ENCODE data around the gene ATP8A1. TPM values are rescaled to one million over a fixed set of nuclear protein-coding genes. Genes with fewer than 3 reads are reported as not detected.

Gene ATP8A1
- total RNA-seq, 4 donors from 2014 or later: 23.8 to 74.2 (median 31.1) TPM

DNA sequence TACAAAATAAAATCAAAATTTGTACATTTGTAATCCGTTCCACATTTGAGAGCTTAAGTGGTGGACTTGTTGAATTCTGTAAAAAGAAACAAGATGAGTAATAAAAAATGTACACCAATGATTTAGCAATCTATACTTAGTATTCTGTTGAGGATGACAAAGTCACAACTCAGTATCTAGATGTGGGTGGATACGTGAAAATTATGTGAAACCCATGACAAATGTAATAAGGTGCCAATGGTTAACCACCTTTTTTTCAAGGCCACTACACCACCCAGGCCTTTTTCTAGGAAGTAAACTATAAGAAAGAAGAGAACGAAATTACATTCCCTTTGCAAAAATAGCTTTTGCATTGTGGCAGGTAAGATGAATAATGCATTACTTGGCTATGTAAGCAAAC is 77.0 kb downstream of the ATP8A1 start:
- H3K36me3 ChIP-seq: peaks cover 0 to 21% of the 10 kb centered on the region in 2 donors
- no peak overlapping the region for H3K27ac ChIP-seq
- no peak overlapping the region for H3K4me3 ChIP-seq
- H3K9me3 ChIP-seq: no peaks in the 10 kb centered on the region
- in situ Hi-C loops (cut with MboI; ENCODE audit: low sequenced_read_pairs in 4 of 4): no loop called here
- H3K27me3 ChIP-seq: no peaks in the 10 kb centered on the region
- ATAC-seq: no peak
- TF ChIP-seq, protein P1, sequence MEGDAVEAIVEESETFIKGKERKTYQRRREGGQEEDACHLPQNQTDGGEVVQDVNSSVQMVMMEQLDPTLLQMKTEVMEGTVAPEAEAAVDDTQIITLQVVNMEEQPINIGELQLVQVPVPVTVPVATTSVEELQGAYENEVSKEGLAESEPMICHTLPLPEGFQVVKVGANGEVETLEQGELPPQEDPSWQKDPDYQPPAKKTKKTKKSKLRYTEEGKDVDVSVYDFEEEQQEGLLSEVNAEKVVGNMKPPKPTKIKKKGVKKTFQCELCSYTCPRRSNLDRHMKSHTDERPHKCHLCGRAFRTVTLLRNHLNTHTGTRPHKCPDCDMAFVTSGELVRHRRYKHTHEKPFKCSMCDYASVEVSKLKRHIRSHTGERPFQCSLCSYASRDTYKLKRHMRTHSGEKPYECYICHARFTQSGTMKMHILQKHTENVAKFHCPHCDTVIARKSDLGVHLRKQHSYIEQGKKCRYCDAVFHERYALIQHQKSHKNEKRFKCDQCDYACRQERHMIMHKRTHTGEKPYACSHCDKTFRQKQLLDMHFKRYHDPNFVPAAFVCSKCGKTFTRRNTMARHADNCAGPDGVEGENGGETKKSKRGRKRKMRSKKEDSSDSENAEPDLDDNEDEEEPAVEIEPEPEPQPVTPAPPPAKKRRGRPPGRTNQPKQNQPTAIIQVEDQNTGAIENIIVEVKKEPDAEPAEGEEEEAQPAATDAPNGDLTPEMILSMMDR (IDR thresholded peaks at IDR 0.05 in 4 of 5, conservative IDR thresholded peaks at IDR 0.05 in 1 of 5): no peak
- TF ChIP-seq POLR2A (IDR thresholded peaks at IDR 0.05): no peak
- intact Hi-C loops (cut with DNase I; ENCODE audit: low total_unique reads): loop anchor here (5.0 kb wide), 1 partner anchor 588 kb away; the partner anchor contains the start of gene SLC30A9
- H3K4me1 ChIP-seq: no peaks in the 10 kb centered on the region
- no peak for DNase-seq

DNA sequence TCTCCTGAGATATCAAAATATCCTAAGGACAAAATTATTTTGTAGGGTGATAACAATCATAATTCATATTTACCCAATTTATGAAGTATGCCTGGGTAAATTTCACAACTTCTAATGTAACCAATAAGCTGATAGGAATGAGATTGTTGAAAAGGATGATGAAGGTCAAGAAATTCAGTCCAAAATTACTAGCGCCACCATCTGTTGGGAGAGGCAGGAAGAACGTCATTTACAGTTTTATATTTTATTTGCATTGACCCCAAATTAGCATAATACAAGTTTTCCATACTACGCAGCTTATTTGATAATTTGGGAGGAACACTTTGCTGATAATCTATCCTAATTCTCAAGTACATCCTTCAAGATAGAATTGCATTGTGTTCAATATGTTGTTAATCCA is 78.7 kb downstream of the ATP8A1 start:
- Histone ChIP-seq H3K36me3 (peaks cover 0 to 21% of the 10 kb centered on the region in 2 donors), H3K27me3 (no peaks in the 10 kb centered on the region), H3K4me3 (no peak overlapping the region), H3K9me3 (no peaks in the 10 kb centered on the region), H3K27ac (no peak overlapping the region), H3K4me1 (no peaks in the 10 kb centered on the region)
- intact Hi-C loops (cut with DNase I; ENCODE audit: low total_unique reads): loop anchor here (5.0 kb wide), 1 partner anchor 586 kb away; the partner anchor contains the start of gene SLC30A9
- no peak for DNase-seq
- no peak for TF ChIP-seq POLR2A (IDR thresholded peaks at IDR 0.05)
- in situ Hi-C loops (cut with MboI; ENCODE audit: low sequenced_read_pairs in 4 of 4): no loop called here
- ATAC-seq: no peak

DNA sequence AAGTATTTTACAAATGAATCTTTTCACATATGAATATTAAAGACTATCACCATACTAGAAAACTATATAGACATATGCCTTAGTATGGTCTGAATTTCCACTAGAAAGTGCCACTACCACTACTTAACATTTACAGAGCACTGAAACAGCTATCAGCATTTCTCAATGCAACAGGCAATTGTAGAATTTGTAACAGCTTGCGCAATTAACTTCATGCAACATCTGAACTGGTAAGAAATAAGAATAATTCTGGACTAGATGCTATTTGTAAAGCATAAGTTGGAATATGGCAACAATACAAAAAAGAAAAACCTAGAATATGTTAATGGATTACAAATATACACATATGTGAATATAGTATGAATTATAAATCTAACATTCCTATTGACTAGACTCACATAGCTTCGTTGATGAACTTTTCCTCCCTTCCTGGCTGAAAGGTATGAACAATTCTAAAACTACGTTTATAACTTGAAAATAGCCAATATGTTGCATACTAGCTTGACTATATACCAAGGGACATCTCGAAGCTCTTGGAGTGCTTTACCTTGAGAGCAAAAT is 82.0 kb downstream of the ATP8A1 start:
- intact Hi-C loops (cut with DNase I; ENCODE audit: low total_unique reads): loop anchor here (5.0 kb wide), 1 partner anchor 583 kb away; the partner anchor contains the start of gene SLC30A9
- TF ChIP-seq POLR2A (IDR thresholded peaks at IDR 0.05): no peak
- Histone ChIP-seq H3K27me3 (no peaks in the 10 kb centered on the region), H3K4me3 (no peak overlapping the region), H3K27ac (no peak overlapping the region), H3K36me3 (peaks cover 0 to 7% of the 10 kb centered on the region in 2 donors), H3K4me1 (peaks cover 10 to 14% of the 10 kb centered on the region in 2 donors), H3K9me3 (no peaks in the 10 kb centered on the region)
- ATAC-seq (no peak), DNase-seq (no peak)
- in situ Hi-C loops (cut with MboI; ENCODE audit: low sequenced_read_pairs in 4 of 4): loop anchor here in 3 of 4 donors (5.0 to 25.0 kb wide), 3 partner anchors 87 to 287 kb away; partner anchors contain the start of gene ATP8A1 (in 1 of the 3)

DNA sequence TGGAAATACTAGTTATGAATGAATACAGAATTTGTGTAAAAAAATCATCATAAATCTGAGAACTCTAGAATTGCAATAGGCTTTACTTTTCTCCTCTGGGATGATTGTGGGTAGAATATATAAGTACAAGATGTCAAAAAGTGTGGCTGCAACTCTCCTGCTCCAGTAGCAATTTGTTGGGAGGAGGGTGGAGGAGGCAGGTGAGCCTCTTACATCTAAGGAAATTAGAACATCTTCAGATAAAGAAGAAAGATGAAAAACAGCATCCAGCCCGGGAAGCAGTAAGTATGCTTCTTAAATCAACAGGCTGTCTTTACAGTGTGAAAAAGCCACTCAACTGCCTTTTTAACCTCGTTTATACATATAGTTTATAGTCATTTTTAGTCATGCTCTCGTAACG is 83.7 kb downstream of the ATP8A1 start:
- TF ChIP-seq, protein P1 (IDR thresholded peaks at IDR 0.05 in 4 of 5, conservative IDR thresholded peaks at IDR 0.05 in 1 of 5): no peak
- no peak for TF ChIP-seq POLR2A (IDR thresholded peaks at IDR 0.05)
- H3K4me3 ChIP-seq: no peak overlapping the region
- in situ Hi-C loops (cut with MboI; ENCODE audit: low sequenced_read_pairs in 4 of 4): loop anchor here in 3 of 4 donors (5.0 to 25.0 kb wide), 3 partner anchors 89 to 289 kb away; partner anchors contain the start of gene ATP8A1 (in 1 of the 3)
- intact Hi-C loops (cut with DNase I; ENCODE audit: low total_unique reads): no loop called here
- no peak for DNase-seq
- ATAC-seq: no peak
- H3K27me3 ChIP-seq: no peaks in the 10 kb centered on the region
- peaks cover 0 to 5% of the 10 kb centered on the region in 2 donors for H3K36me3 ChIP-seq
- H3K27ac ChIP-seq: no peak overlapping the region
- H3K9me3 ChIP-seq: no peaks in the 10 kb centered on the region
- H3K4me1 ChIP-seq: peaks cover 19 to 26% of the 10 kb centered on the region in 2 donors

DNA sequence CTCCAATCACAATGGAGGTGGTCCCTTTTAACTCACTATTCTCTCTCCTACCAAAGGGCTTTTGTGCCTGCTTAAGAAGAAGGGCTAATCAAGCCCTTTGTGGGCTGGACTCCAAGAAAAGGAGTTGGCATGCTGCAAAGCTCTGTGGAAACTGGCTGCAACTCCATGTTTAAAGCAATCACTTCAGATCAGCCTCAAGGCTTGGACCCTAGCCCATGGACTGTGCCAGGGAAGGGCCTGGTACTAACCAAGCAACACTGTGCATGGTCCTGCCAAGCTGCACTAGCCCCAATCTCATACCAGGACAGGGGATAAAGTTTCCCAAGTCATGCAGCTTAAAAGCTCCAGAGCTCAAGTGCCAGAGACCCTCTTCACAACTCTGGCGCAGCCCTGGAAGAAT is 86.7 kb downstream of the ATP8A1 start:
- Histone ChIP-seq H3K4me1 (peaks cover 19 to 26% of the 10 kb centered on the region in 2 donors), H3K27ac (peak overlapping the region; percentile 54 to 65 (median 62)), H3K9me3 (no peaks in the 10 kb centered on the region), H3K4me3 (no peak overlapping the region), H3K27me3 (no peaks in the 10 kb centered on the region), H3K36me3 (no peaks in the 10 kb centered on the region)
- TF ChIP-seq POLR2A (IDR thresholded peaks at IDR 0.05): no peak
- ATAC-seq: peak; percentile 65 to 86
- in situ Hi-C loops (cut with MboI; ENCODE audit: low sequenced_read_pairs in 4 of 4): loop anchor here in 3 of 4 donors (5.0 to 25.0 kb wide), 3 partner anchors 92 to 292 kb away; partner anchors contain the start of gene ATP8A1 (in 1 of the 3)
- DNase-seq: peak; percentile 46 to 78
- intact Hi-C loops (cut with DNase I; ENCODE audit: low total_unique reads): loop anchor here (1.0 kb wide), 1 partner anchor 87 kb away; the partner anchor contains the start of gene ATP8A1

DNA sequence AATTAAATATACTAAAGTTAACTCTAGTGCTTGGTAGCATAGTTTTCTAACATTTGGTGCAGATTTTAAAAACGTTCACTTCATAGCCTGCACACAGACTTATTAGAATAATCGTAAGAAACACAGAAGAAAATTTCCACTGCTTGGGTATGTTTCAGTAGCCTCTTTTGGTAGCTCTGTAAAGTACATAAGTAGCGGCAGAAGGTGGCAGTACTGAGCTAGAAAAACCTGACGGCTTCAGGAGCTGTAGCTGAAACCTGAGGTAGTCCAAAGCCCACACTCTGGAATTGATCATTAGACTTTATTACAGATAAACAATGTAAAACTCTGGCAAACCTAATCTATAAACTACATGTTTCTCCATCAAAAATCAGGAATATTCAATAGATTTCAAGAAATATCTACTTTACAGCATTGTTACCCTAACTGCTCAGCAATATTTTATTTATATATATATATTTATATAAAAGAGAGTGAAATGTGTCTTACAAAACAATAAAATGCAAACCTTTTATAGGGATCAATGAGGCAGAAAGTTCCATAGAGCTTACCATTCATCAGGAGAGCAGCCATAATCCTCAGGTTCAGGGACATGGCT is 88.2 kb downstream of the ATP8A1 start:
- in situ Hi-C loops (cut with MboI; ENCODE audit: low sequenced_read_pairs in 4 of 4): loop anchor here in 3 of 4 donors (5.0 to 25.0 kb wide), 5 partner anchors 94 to 296 kb away; partner anchors contain the start of gene ATP8A1 (in 1 of the 3)
- Histone ChIP-seq H3K27me3 (no peaks in the 10 kb centered on the region), H3K9me3 (no peaks in the 10 kb centered on the region), H3K27ac (peak overlapping the region in 2 of 4 donors; percentile 64 to 65), H3K4me1 (peaks cover 19 to 26% of the 10 kb centered on the region in 2 donors), H3K4me3 (no peak overlapping the region), H3K36me3 (no peaks in the 10 kb centered on the region)
- intact Hi-C loops (cut with DNase I; ENCODE audit: low total_unique reads): loop anchor here (1.0 to 2.0 kb wide), 3 partner anchors 182 to 297 kb away; no protein-coding TSS in a partner anchor
- TF ChIP-seq POLR2A (IDR thresholded peaks at IDR 0.05): no peak
- TF ChIP-seq, protein P1 (IDR thresholded peaks at IDR 0.05 in 4 of 5, conservative IDR thresholded peaks at IDR 0.05 in 1 of 5): peak; percentile 69 to 82 (median 74)
- DNase-seq: peak; percentile 37 to 51
- peak; percentile 92 to 93 for ATAC-seq

Data from gastrocnemius medialis (tissue), 4 donors.